CMK (cell line): ENCODE measurements around the gene GAS5.
A peak's percentile ranks its signal among the peaks of the same experiment; 100 is the strongest.
"Not testable (repeated sequence)": the region's sequence is repeated elsewhere in the genome, so short reads cannot be mapped to it uniquely, and the experiment has no call there.

ENCODE experiments used
- DNase-seq: peaks from one replicate; pipeline ENCODE4 v3.0.0-alpha.2; 2010; ENCODE audit warnings: low read depth

GAS5 gene

GRCh38 chr1:173869021-173869359, 1.2 kb upstream of the GAS5 start:
- DNase-seq = no peak

GRCh38 chr1:173868266-173869020, 654 bp upstream of the GAS5 start, which contains the start of gene ZBTB37:
Gene ZBTB37, plus strand, starts transcription at chr1:173868380. Its CDS starts 1,846 bp downstream, at chr1:173870226.
- DNase-seq = peak; percentile 92

GRCh38 chr1:173867141-173867752, 542 bp downstream of the GAS5 start:
- DNase-seq = no peak

- peak; percentile 48 for DNase-seq
Observed at GRCh38 chr1:173866413-173867115, 1.2 kb downstream of the GAS5 start.

GRCh38 chr1:173865468-173866164, 2.2 kb downstream of the GAS5 start:
- DNase-seq = peak; percentile 62

GRCh38 chr1:173864179-173864867, 3.5 kb downstream of the GAS5 start:
- DNase-seq = peak; percentile 68

GRCh38 chr1:173863224-173864161, 4.3 kb downstream of the GAS5 start:
- peak; percentile 70 for DNase-seq

GRCh38 chr1:173862769-173863223, 5.0 kb downstream of the GAS5 start:
- DNase-seq = peak; percentile 56

GRCh38 chr1:173862146-173862768, 5.5 kb downstream of the GAS5 start:
- peak; percentile 60 for DNase-seq

- peak; percentile 49 for DNase-seq
Observed at GRCh38 chr1:173861731-173862145, 6.1 kb downstream of the GAS5 start.

- no peak for DNase-seq
Observed at GRCh38 chr1:173860065-173860464, 7.7 kb downstream of the GAS5 start.

- not testable (repeated sequence) for DNase-seq
Observed at GRCh38 chr1:173859547-173859946, 8.2 kb downstream of the GAS5 start.

GRCh38 chr1:173857363-173857917, 10.3 kb downstream of the GAS5 start:
- DNase-seq = no peak

- DNase-seq = no peak
Observed at GRCh38 chr1:173856903-173857302, 10.9 kb downstream of the GAS5 start.

GRCh38 chr1:173856014-173856413, 11.8 kb downstream of the GAS5 start:
- no peak for DNase-seq

- DNase-seq = no peak
Observed at GRCh38 chr1:173853074-173853473, 14.7 kb downstream of the GAS5 start.

GRCh38 chr1:173852105-173852504, 15.7 kb downstream of the GAS5 start:
- no peak for DNase-seq

- no peak for DNase-seq
Observed at GRCh38 chr1:173832748-173833147, 35.0 kb downstream of the GAS5 start.

GRCh38 chr1:173827611-173828010, 40.2 kb downstream of the GAS5 start:
- DNase-seq = no peak
